HUES48 (cell line): ENCODE data around the gene LINGO1.

ENCODE experiments used
- H3K27ac ChIP-seq: one replicate; pipeline ENCODE4 v1.7.0; 2013; ENCODE audit warnings: low read depth, low read length, inconsistent platforms
- H3K27me3 ChIP-seq: 2 replicates; pipeline ENCODE4 v1.6.1; 2013; ENCODE audit warnings: mild to moderate bottlenecking, low read length; ENCODE audit not compliant: control insufficient read depth, insufficient read depth
- H3K36me3 ChIP-seq: 2 replicates; pipeline ENCODE4 v1.6.1; 2013; ENCODE audit warnings: low read length; ENCODE audit not compliant: control insufficient read depth, insufficient read depth
- H3K4me1 ChIP-seq: 2 replicates; pipeline ENCODE4 v1.6.1; 2013; ENCODE audit warnings: mild to moderate bottlenecking, low read length; ENCODE audit not compliant: control insufficient read depth, insufficient read depth
- H3K4me3 ChIP-seq: 2 replicates; pipeline ENCODE4 v1.5.1; 2013; ENCODE audit warnings: mild to moderate bottlenecking, low read depth, low read length
- H3K9ac ChIP-seq: 2 replicates; pipeline ENCODE4 v1.6.1; 2013; ENCODE audit warnings: mild to moderate bottlenecking, low read depth, low read length, moderate library complexity
- H3K9me3 ChIP-seq: 2 replicates; pipeline ENCODE4 v1.6.1; 2013; ENCODE audit warnings: low read length; ENCODE audit not compliant: control insufficient read depth, insufficient read depth

The LINGO1 gene

GRCh38 chr15:77641999-77642398 is 9.3 kb upstream of the LINGO1 start:
- H3K9me3 ChIP-seq = no peaks in the 10 kb centered on the region
- H3K4me3 ChIP-seq = no peak overlapping the region
- H3K27ac ChIP-seq = no peak overlapping the region
- peaks cover 11% of the 10 kb centered on the region; the same call in 1 of the 2 replicates for H3K4me1 ChIP-seq
- no peaks in the 10 kb centered on the region for H3K27me3 ChIP-seq
- H3K9ac ChIP-seq = no peak overlapping the region
- no peaks in the 10 kb centered on the region for H3K36me3 ChIP-seq

- peaks cover 5% of the 10 kb centered on the region; the same call in 1 of the 2 replicates for H3K27me3 ChIP-seq
- H3K36me3 ChIP-seq = no peaks in the 10 kb centered on the region
- H3K27ac ChIP-seq = no peak overlapping the region
- no peak overlapping the region for H3K9ac ChIP-seq
- H3K4me1 ChIP-seq = peaks cover 16% of the 10 kb centered on the region; the same call in 1 of the 2 replicates
- H3K9me3 ChIP-seq = no peaks in the 10 kb centered on the region
- H3K4me3 ChIP-seq = no peak overlapping the region
Measured at GRCh38 chr15:77640615-77641014, 7.9 kb upstream of the LINGO1 start.

GRCh38 chr15:77639431-77639830 is 6.7 kb upstream of the LINGO1 start:
- H3K9ac ChIP-seq = no peak overlapping the region
- peaks cover 24% of the 10 kb centered on the region for H3K4me1 ChIP-seq
- peaks cover 9% of the 10 kb centered on the region; the same call in 1 of the 2 replicates for H3K27me3 ChIP-seq
- H3K9me3 ChIP-seq = no peaks in the 10 kb centered on the region
- no peak overlapping the region for H3K4me3 ChIP-seq
- no peaks in the 10 kb centered on the region for H3K36me3 ChIP-seq
- H3K27ac ChIP-seq = no peak overlapping the region

- Histone ChIP-seq H3K9me3 (no peaks in the 10 kb centered on the region), H3K9ac (no peak overlapping the region), H3K27me3 (peaks cover 9% of the 10 kb centered on the region; the same call in 1 of the 2 replicates), H3K4me1 (peaks cover 28% of the 10 kb centered on the region), H3K36me3 (no peaks in the 10 kb centered on the region), H3K4me3 (no peak overlapping the region), H3K27ac (no peak overlapping the region)
Measured at GRCh38 chr15:77637851-77638692, 5.4 kb upstream of the LINGO1 start.

GRCh38 chr15:77636209-77636608 is 3.5 kb upstream of the LINGO1 start:
- H3K9ac ChIP-seq = no peak overlapping the region
- peaks cover 28% of the 10 kb centered on the region for H3K4me1 ChIP-seq
- no peaks in the 10 kb centered on the region for H3K36me3 ChIP-seq
- H3K4me3 ChIP-seq = no peak overlapping the region
- peaks cover 13% of the 10 kb centered on the region; the same call in 1 of the 2 replicates for H3K27me3 ChIP-seq
- no peak overlapping the region for H3K27ac ChIP-seq
- H3K9me3 ChIP-seq = no peaks in the 10 kb centered on the region

- Histone ChIP-seq H3K27me3 (peaks cover 13% of the 10 kb centered on the region; the same call in 1 of the 2 replicates), H3K4me1 (peaks cover 43% of the 10 kb centered on the region), H3K4me3 (peak overlapping the region; percentile 69)
Measured at GRCh38 chr15:77634266-77634962, 1.7 kb upstream of the LINGO1 start.

GRCh38 chr15:77633913-77634265 is 1.2 kb upstream of the LINGO1 start:
- Histone ChIP-seq H3K4me1 (peaks cover 48% of the 10 kb centered on the region), H3K4me3 (peak overlapping the region; percentile 69), H3K27me3 (peaks cover 13% of the 10 kb centered on the region; the same call in 1 of the 2 replicates), H3K9me3 (no peaks in the 10 kb centered on the region), H3K9ac (peak overlapping the region; percentile 39; the same call in 1 of the 2 replicates), H3K27ac (peak overlapping the region; percentile 75), H3K36me3 (no peaks in the 10 kb centered on the region)

More at GRCh38 chr15:77634266-77634962, 1.7 kb upstream of the LINGO1 start:
- no peaks in the 10 kb centered on the region for H3K36me3 ChIP-seq
- no peaks in the 10 kb centered on the region for H3K9me3 ChIP-seq
- H3K9ac ChIP-seq = peak overlapping the region; percentile 39; the same call in 1 of the 2 replicates
- H3K27ac ChIP-seq = peak overlapping the region; percentile 75

- H3K9ac ChIP-seq = peak overlapping the region; percentile 45
- H3K36me3 ChIP-seq = no peaks in the 10 kb centered on the region
- H3K9me3 ChIP-seq = no peaks in the 10 kb centered on the region
- peaks cover 13% of the 10 kb centered on the region; the same call in 1 of the 2 replicates for H3K27me3 ChIP-seq
- H3K27ac ChIP-seq = peak overlapping the region; percentile 75
- H3K4me3 ChIP-seq = peak overlapping the region; percentile 69
- peaks cover 52% of the 10 kb centered on the region for H3K4me1 ChIP-seq
Measured at GRCh38 chr15:77633134-77633912, 611 bp upstream of the LINGO1 start.

- H3K9me3 ChIP-seq = no peaks in the 10 kb centered on the region
- peak overlapping the region; percentile 69 for H3K4me3 ChIP-seq
- peaks cover 57% of the 10 kb centered on the region for H3K4me1 ChIP-seq
- H3K9ac ChIP-seq = peak overlapping the region; percentile 39
- peak overlapping the region; percentile 23 for H3K27ac ChIP-seq
- H3K36me3 ChIP-seq = no peaks in the 10 kb centered on the region
- H3K27me3 ChIP-seq = peaks cover 13% of the 10 kb centered on the region; the same call in 1 of the 2 replicates
Measured at GRCh38 chr15:77631745-77632533, 773 bp downstream of the LINGO1 start.
